HepG2 (cell line): Measurements from ENCODE around the gene FAM118A. TPM values are rescaled to one million over a fixed set of nuclear protein-coding genes. Genes with fewer than 3 reads are reported as not detected.

Experiments
- CEBPB ChIP-seq: IDR thresholded peaks from 2 replicates; pipeline ENCODE4 v1.6.1; 2011; ENCODE audit warnings: low read depth, low read length, improper control_type of control experiment, borderline replicate concordance
- MAFK ChIP-seq, 2 experiments: IDR thresholded peaks in 1 of 2; conservative IDR thresholded peaks in 1 of 2; 2 replicates each; pipeline ENCODE4 v1.6.1; 2011; ENCODE audit warnings: improper control_type of control experiment in 2 of 2, low read length in 2 of 2
- NFKB2 ChIP-seq: sonication (generic); formaldehyde crosslinking; IDR thresholded peaks from 2 replicates; pipeline ENCODE4 v1.4.0; 2020; ENCODE audit warnings: missing genetic modification reagents, borderline replicate concordance
- NFYB ChIP-seq: sonication (generic); formaldehyde crosslinking; IDR thresholded peaks from 2 replicates; pipeline ENCODE4 v1.4.0; 2020; ENCODE audit warnings: missing genetic modification reagents
- PHF8 ChIP-seq: sonication (generic); formaldehyde crosslinking; IDR thresholded peaks from 2 replicates; pipeline ENCODE4 v1.5.0; 2020; ENCODE audit warnings: missing genetic modification reagents
- PTBP1 ChIP-seq: fragments of 200-400 bp; formaldehyde crosslinking; IDR thresholded peaks from 2 replicates; pipeline ENCODE4 v1.6.1; 2018; ENCODE audit warnings: low read length, low read depth; ENCODE audit not compliant: poor library complexity, severe bottlenecking
- RNF2 ChIP-seq: fragments of 450-650 bp; conservative IDR thresholded peaks from 2 replicates; pipeline ENCODE4 v1.6.1; 2016; ENCODE audit warnings: low read depth
- ZNF331 ChIP-seq: sonication (generic); formaldehyde crosslinking; IDR thresholded peaks from 2 replicates; pipeline ENCODE4 v1.4.0; 2020; ENCODE audit warnings: missing genetic modification reagents
- ZNF33B ChIP-seq: sonication (generic); formaldehyde crosslinking; IDR thresholded peaks from 2 replicates; pipeline ENCODE4 v1.5.1; 2020; ENCODE audit warnings: mild to moderate bottlenecking, missing genetic modification reagents
- ZNF431 ChIP-seq: sonication (generic); formaldehyde crosslinking; IDR thresholded peaks from 2 replicates; pipeline ENCODE4 v1.9.0; 2022; ENCODE audit warnings: missing genetic modification reagents, low read depth, mild to moderate bottlenecking, borderline replicate concordance
- ZNF441 ChIP-seq: sonication (generic); formaldehyde crosslinking; IDR thresholded peaks from 2 replicates; pipeline ENCODE4 v1.7.0; 2021; ENCODE audit warnings: missing genetic modification reagents, borderline replicate concordance
- ZNF781 ChIP-seq: sonication (generic); formaldehyde crosslinking; IDR thresholded peaks from 2 replicates; pipeline ENCODE4 v1.5.1; 2020; ENCODE audit warnings: borderline replicate concordance, mild to moderate bottlenecking, missing genetic modification reagents; ENCODE audit errors: not compliant biosample characterization
- ZNF788 ChIP-seq: sonication (generic); formaldehyde crosslinking; IDR thresholded peaks from 2 replicates; pipeline ENCODE4 v1.5.0; 2020; ENCODE audit warnings: mild to moderate bottlenecking, missing genetic modification reagents, borderline replicate concordance
- polyA plus RNA-seq, 8 experiments: library from polyadenylated mRNA; depleted of rRNA in 3 of 8; stranded (reverse) in 7 of 8; unstranded in 1 of 8; fragments of >200 nt; fragmentation: Illumina TruSeq in 4 of 8; extraction: Trizol in 4 of 8; gene quantifications; 2 replicates each; pipeline versions ENCODE4 v1.2.1 to v1.2.3, GENCODE V29; 2011 to 2016; ENCODE audit warnings: low read depth in 4 of 8, missing spikeins in 1 of 8, mixed read lengths in 1 of 8; ENCODE audit not compliant: insufficient read depth in 1 of 8
- total RNA-seq, 5 experiments: library from RNA; depleted of rRNA; stranded (reverse); fragments of >200 nt; fragmentation: Illumina TruSeq; extraction: Trizol; gene quantifications; 2 replicates each; pipeline ENCODE4 v1.2.3, GENCODE V29; 2016; ENCODE audit warnings: low read depth in 1 of 5
- TF ChIP-seq, protein P1 (sequence below): sonication (generic); formaldehyde crosslinking; IDR thresholded peaks from 2 replicates; pipeline ENCODE4 v1.4.0; 2020; ENCODE audit warnings: missing genetic modification reagents, low read depth, mild to moderate bottlenecking, borderline replicate concordance
- TF ChIP-seq, protein P2 (sequence below): IDR thresholded peaks from 2 replicates; pipeline ENCODE4 v1.6.1; 2016; ENCODE audit warnings: missing compliant biosample characterization, missing genetic modification reagents, borderline replicate concordance
- TF ChIP-seq, protein P3 (sequence below): sonication (generic); formaldehyde crosslinking; IDR thresholded peaks from 2 replicates; pipeline ENCODE4 v1.4.0; 2020; ENCODE audit warnings: mild to moderate bottlenecking, missing genetic modification reagents
- TF ChIP-seq, protein P4 (sequence below): sonication (generic); formaldehyde crosslinking; IDR thresholded peaks from 2 replicates; pipeline ENCODE4 v1.5.0; 2020; ENCODE audit warnings: missing genetic modification reagents, mild to moderate bottlenecking, borderline replicate concordance
- TF ChIP-seq, protein P5 (sequence below): sonication (generic); formaldehyde crosslinking; conservative IDR thresholded peaks from 2 replicates; pipeline ENCODE4 v1.4.0; 2020; ENCODE audit warnings: mild to moderate bottlenecking, missing genetic modification reagents, moderate library complexity

FAM118A gene
- total and polyA plus RNA-seq, 2 of the 13 experiments (the other 11 are each of a cell fraction or from before 2014, with no cell fraction given) = 36.7 to 48.2 TPM

DNA sequence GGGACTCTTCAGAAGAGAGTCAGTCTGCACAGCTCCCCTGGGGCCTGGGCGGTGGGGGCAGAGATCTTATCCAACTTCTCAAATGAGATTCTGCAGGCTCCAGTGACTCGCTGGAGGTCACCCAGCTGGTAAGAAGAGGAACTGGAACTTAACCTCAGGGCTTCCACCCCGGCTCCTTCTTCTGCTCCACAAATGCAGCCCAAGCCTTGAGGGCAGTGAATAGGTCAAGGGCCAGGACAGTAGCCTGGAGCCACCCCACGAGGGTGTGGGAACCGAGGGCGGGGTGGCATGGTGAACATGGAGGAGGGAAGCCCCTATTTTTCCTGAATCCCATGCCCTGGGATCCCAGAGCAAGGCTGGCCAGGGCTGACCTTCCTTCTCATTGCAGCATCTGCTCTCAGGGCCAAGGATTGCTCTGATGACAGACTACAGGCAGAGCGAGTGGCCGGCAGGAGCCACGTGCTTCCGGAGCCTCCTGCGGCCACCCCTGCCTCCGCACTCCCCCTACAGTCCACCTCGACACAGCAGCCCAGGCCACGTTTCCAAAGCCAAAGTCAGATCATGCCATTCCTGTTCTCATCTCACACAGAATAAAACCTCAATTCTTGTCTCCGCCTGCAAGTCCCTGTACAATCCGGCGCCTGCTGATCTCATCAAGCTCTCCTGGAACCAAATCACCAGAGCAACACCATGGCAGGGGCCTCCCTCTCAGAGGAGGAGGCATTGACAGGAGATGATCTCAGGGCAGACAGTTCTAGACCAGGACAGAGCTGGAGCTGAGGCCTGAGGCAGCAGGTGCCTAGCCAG lies 46.1 kb upstream of the FAM118A start (continued):
- TF ChIP-seq, protein P1, sequence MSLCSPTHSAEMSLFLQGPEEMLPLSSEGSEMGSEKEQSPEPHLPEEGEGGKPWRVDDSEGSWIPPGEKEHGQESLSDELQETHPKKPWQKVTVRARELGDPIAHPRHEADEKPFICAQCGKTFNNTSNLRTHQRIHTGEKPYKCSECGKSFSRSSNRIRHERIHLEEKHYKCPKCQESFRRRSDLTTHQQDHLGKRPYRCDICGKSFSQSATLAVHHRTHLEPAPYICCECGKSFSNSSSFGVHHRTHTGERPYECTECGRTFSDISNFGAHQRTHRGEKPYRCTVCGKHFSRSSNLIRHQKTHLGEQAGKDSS = no peak
- TF ChIP-seq MAFK (conservative IDR thresholded peaks at IDR 0.05 in 1 of 2, IDR thresholded peaks at IDR 0.05 in 1 of 2; ENCODE audit: low read length in 2 of 2) = no peak
- TF ChIP-seq, protein P2, sequence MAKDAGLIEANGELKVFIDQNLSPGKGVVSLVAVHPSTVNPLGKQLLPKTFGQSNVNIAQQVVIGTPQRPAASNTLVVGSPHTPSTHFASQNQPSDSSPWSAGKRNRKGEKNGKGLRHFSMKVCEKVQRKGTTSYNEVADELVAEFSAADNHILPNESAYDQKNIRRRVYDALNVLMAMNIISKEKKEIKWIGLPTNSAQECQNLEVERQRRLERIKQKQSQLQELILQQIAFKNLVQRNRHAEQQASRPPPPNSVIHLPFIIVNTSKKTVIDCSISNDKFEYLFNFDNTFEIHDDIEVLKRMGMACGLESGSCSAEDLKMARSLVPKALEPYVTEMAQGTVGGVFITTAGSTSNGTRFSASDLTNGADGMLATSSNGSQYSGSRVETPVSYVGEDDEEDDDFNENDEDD (CRISPR knock-in tag) = peak; percentile 92
- TF ChIP-seq ZNF788 (CRISPR knock-in tag) = peak; percentile 66; the same call in 1 of the 2 replicates
- peak; percentile 77 for TF ChIP-seq ZNF331
- TF ChIP-seq NFYB = peak; percentile 43; the same call in 1 of the 2 replicates
- TF ChIP-seq, protein P3, sequence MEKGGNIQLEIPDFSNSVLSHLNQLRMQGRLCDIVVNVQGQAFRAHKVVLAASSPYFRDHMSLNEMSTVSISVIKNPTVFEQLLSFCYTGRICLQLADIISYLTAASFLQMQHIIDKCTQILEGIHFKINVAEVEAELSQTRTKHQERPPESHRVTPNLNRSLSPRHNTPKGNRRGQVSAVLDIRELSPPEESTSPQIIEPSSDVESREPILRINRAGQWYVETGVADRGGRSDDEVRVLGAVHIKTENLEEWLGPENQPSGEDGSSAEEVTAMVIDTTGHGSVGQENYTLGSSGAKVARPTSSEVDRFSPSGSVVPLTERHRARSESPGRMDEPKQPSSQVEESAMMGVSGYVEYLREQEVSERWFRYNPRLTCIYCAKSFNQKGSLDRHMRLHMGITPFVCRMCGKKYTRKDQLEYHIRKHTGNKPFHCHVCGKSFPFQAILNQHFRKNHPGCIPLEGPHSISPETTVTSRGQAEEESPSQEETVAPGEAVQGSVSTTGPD (CRISPR knock-in tag) = no peak
- TF ChIP-seq ZNF781 (CRISPR knock-in tag) = peak; percentile 58
- TF ChIP-seq ZNF431 = peak; percentile 71; the same call in 1 of the 2 replicates
- peak; percentile 78; the same call in 1 of the 2 replicates for TF ChIP-seq RNF2
- TF ChIP-seq NFKB2 (CRISPR knock-in tag) = peak; percentile 86; the same call in 1 of the 2 replicates
- TF ChIP-seq ZNF441 (CRISPR knock-in tag) = peak; percentile 76; the same call in 1 of the 2 replicates
- TF ChIP-seq PHF8 (CRISPR knock-in tag) = peak; percentile 36; the same call in 1 of the 2 replicates
- TF ChIP-seq, protein P4, sequence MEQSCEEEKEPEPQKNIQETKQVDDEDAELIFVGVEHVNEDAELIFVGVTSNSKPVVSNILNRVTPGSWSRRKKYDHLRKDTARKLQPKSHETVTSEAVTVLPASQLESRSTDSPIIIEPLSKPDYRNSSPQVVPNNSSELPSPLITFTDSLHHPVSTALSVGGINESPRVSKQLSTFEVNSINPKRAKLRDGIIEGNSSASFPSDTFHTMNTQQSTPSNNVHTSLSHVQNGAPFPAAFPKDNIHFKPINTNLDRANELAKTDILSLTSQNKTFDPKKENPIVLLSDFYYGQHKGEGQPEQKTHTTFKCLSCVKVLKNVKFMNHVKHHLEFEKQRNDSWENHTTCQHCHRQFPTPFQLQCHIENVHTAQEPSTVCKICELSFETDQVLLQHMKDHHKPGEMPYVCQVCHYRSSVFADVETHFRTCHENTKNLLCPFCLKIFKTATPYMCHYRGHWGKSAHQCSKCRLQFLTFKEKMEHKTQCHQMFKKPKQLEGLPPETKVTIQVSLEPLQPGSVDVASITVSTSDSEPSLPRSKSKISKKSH (CRISPR knock-in tag) = peak; percentile 48; the same call in 1 of the 2 replicates
- TF ChIP-seq CEBPB = peak; percentile 59; the same call in 1 of the 2 replicates
- no peak for TF ChIP-seq PTBP1
- TF ChIP-seq ZNF33B (CRISPR knock-in tag) = no peak
- TF ChIP-seq, protein P5, sequence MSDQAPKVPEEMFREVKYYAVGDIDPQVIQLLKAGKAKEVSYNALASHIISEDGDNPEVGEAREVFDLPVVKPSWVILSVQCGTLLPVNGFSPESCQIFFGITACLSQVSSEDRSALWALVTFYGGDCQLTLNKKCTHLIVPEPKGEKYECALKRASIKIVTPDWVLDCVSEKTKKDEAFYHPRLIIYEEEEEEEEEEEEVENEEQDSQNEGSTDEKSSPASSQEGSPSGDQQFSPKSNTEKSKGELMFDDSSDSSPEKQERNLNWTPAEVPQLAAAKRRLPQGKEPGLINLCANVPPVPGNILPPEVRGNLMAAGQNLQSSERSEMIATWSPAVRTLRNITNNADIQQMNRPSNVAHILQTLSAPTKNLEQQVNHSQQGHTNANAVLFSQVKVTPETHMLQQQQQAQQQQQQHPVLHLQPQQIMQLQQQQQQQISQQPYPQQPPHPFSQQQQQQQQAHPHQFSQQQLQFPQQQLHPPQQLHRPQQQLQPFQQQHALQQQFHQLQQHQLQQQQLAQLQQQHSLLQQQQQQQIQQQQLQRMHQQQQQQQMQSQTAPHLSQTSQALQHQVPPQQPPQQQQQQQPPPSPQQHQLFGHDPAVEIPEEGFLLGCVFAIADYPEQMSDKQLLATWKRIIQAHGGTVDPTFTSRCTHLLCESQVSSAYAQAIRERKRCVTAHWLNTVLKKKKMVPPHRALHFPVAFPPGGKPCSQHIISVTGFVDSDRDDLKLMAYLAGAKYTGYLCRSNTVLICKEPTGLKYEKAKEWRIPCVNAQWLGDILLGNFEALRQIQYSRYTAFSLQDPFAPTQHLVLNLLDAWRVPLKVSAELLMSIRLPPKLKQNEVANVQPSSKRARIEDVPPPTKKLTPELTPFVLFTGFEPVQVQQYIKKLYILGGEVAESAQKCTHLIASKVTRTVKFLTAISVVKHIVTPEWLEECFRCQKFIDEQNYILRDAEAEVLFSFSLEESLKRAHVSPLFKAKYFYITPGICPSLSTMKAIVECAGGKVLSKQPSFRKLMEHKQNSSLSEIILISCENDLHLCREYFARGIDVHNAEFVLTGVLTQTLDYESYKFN (CRISPR knock-in tag) = 0 out of 2 replicates have a peak, but pooled peaks have one; percentile 17
